ENCODE results near the gene NKIRAS1.

- TF ChIP-seq CTCF (conservative IDR thresholded peaks at IDR 0.05; ENCODE audit: low read depth in 2 of 2), result no peak
- no peak for TF ChIP-seq EZH2 (IDR thresholded peaks at IDR 0.05; ENCODE audit: low read depth, unreplicated experiment)
- no peak for TF ChIP-seq POLR2AphosphoS5 (IDR thresholded peaks at IDR 0.05; ENCODE audit: low read depth)
- TF ChIP-seq EZH2phosphoT487 (IDR thresholded peaks at IDR 0.05; ENCODE audit: unreplicated experiment), result no peak
- no peak for TF ChIP-seq STAT1 (IDR thresholded peaks at IDR 0.05; ENCODE audit: unreplicated experiment)
- no peak for TF ChIP-seq REST (IDR thresholded peaks at IDR 0.05; ENCODE audit: unreplicated experiment)
- no peak for TF ChIP-seq ZNF114 (CRISPR knock-in tag; IDR thresholded peaks at IDR 0.05)
Observed at GRCh38 chr3:23966328-23966727, 49.5 kb upstream of the NKIRAS1 start.

Measured in GM23338 (cell line).